PFSK-1 (cell line): ENCODE data around the gene COL19A1.

Experiments
- FOXP2 ChIP-seq: optimal IDR thresholded peaks from 2 replicates; pipeline ENCODE3; 2011; ENCODE audit warnings: borderline replicate concordance, control low read depth, inconsistent platforms; ENCODE audit not compliant: insufficient read depth; ENCODE audit errors: extremely low read length, extremely low read depth
- POLR2AphosphoS5 ChIP-seq: IDR thresholded peaks from 2 replicates; pipeline ENCODE4 v1.6.1; 2012; ENCODE audit warnings: low read depth, mild to moderate bottlenecking, control low read depth, low read length, moderate library complexity
- SIN3A ChIP-seq: IDR thresholded peaks from 2 replicates; pipeline ENCODE4 v1.6.1; 2012; ENCODE audit warnings: mild to moderate bottlenecking, low read length, moderate library complexity, borderline replicate concordance; ENCODE audit not compliant: insufficient read depth
- TAF1 ChIP-seq: IDR thresholded peaks from 2 replicates; pipeline ENCODE4 v1.6.1; 2012; ENCODE audit warnings: low read length, control low read depth, borderline replicate concordance; ENCODE audit not compliant: insufficient read depth
- TF ChIP-seq, protein P1 (sequence below), 2 experiments: IDR thresholded peaks; 2 replicates each; pipeline versions ENCODE4 v1.6.1 to v1.8.0; 2011 to 2012; ENCODE audit warnings: low read depth in 2 of 2, low read length in 2 of 2, control low read depth in 1 of 2, inconsistent platforms in 1 of 2, mild to moderate bottlenecking in 1 of 2, moderate library complexity in 1 of 2; ENCODE audit not compliant: insufficient read depth in 1 of 2

Gene COL19A1

DNA sequence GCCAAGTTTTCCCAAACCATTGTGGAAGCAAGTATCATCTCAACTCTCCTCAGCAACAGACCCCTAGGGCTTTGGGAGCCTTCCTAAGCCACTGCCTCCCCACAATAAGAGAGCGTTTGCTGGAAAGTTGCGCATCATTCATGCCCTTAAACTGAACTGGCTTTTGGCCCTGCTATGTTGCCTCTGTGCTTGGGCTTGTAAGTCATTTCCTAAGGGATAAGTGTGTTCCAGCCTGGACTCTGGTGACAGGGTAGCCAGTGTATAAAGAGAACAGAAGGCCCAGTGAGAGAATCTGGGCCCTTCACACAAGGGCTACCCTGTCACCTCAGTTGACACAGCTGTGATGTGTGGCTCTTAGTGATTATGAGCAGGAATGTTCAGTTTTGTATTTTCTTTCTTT is 358.7 kb downstream of the COL19A1 start:
- TF ChIP-seq, protein P1, sequence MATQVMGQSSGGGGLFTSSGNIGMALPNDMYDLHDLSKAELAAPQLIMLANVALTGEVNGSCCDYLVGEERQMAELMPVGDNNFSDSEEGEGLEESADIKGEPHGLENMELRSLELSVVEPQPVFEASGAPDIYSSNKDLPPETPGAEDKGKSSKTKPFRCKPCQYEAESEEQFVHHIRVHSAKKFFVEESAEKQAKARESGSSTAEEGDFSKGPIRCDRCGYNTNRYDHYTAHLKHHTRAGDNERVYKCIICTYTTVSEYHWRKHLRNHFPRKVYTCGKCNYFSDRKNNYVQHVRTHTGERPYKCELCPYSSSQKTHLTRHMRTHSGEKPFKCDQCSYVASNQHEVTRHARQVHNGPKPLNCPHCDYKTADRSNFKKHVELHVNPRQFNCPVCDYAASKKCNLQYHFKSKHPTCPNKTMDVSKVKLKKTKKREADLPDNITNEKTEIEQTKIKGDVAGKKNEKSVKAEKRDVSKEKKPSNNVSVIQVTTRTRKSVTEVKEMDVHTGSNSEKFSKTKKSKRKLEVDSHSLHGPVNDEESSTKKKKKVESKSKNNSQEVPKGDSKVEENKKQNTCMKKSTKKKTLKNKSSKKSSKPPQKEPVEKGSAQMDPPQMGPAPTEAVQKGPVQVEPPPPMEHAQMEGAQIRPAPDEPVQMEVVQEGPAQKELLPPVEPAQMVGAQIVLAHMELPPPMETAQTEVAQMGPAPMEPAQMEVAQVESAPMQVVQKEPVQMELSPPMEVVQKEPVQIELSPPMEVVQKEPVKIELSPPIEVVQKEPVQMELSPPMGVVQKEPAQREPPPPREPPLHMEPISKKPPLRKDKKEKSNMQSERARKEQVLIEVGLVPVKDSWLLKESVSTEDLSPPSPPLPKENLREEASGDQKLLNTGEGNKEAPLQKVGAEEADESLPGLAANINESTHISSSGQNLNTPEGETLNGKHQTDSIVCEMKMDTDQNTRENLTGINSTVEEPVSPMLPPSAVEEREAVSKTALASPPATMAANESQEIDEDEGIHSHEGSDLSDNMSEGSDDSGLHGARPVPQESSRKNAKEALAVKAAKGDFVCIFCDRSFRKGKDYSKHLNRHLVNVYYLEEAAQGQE (IDR thresholded peaks at IDR 0.05; ENCODE audit: insufficient read depth in 1 of 2, low read depth in 2 of 2, low read length in 2 of 2) = no peak
- TF ChIP-seq SIN3A (no peak), TAF1 (no peak), FOXP2 (no peak), POLR2AphosphoS5 (no peak)

DNA sequence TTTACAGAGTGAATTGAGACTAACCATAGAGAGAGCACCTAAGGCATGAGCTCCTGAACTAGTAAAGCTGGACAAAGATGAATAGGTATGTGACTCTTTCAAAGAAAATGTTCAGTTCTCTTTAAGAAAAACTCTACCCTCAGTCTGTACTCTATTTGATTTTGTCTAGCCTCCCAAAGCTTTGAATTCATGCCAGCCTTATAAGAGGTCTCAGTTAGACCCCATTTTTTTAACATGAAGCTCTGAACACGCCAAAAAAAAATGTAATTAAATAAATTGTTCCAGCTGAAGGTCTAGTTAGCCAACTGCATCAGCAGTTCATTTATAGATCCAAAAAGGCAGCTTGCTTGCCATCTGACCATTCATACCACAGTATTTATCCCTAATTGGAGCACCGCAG is 365.0 kb downstream of the COL19A1 start:
- TF ChIP-seq FOXP2 (no peak), POLR2AphosphoS5 (no peak), TAF1 (no peak), SIN3A (no peak)
- TF ChIP-seq, protein P1 (IDR thresholded peaks at IDR 0.05; ENCODE audit: insufficient read depth in 1 of 2, low read depth in 2 of 2, low read length in 2 of 2) = no peak

DNA sequence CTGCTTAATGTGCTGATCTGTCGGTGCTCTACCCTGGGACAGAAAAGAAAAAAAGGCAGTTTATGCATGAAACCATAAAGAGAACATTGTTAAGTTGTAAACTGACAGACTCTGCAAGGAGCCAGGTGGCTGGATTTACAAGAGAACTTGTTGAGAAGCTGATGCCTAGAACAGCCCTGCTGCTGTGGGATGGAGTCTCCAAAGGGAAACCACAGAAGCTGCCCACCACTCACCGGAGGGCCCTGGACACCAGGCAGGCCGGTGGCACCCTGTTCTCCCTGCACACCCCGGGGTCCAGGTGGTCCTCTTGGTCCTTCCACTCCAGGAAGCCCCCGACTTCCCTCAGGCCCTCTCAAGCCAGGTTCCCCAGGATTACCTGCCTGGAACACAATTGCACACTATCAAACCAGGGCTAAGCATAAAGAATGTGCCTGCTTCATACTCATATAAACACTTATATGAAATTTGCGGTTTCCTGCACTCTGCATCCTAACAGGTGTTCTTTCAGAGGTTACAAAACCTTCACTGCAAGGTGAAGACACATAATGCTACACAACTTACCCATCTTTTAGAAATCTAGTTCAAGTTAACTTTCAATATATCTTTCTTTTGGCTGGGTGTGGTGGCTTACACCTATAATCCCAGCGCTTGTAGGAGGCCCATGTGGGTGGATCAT is 368.3 kb downstream of the COL19A1 start:
- no peak for TF ChIP-seq SIN3A
- TF ChIP-seq POLR2AphosphoS5 = no peak
- no peak for TF ChIP-seq TAF1
- no peak for TF ChIP-seq FOXP2
- TF ChIP-seq, protein P1 (IDR thresholded peaks at IDR 0.05; ENCODE audit: insufficient read depth in 1 of 2, low read depth in 2 of 2, low read length in 2 of 2) = no peak

DNA sequence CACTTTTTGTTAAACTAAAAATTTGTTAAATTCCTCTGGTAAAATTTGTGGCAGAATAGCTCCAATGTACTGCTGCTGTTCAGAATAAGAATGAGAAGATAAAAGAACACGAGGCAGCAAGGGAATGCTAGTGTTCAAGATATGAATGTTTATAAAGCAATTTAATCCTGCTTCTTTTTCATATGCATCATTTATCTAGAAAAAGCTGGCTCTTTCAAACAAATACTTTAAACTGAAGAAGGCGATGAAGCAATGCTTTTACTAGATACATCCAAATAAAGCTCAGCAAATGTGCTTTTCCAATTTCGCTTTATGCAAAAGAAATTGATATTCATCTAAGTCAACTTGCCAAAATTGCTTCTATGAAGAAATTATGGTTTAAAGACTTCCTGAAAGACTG is 370.0 kb downstream of the COL19A1 start:
- no peak for TF ChIP-seq TAF1
- no peak for TF ChIP-seq SIN3A
- TF ChIP-seq, protein P1 (IDR thresholded peaks at IDR 0.05; ENCODE audit: insufficient read depth in 1 of 2, low read depth in 2 of 2, low read length in 2 of 2) = no peak
- no peak for TF ChIP-seq POLR2AphosphoS5
- no peak for TF ChIP-seq FOXP2

DNA sequence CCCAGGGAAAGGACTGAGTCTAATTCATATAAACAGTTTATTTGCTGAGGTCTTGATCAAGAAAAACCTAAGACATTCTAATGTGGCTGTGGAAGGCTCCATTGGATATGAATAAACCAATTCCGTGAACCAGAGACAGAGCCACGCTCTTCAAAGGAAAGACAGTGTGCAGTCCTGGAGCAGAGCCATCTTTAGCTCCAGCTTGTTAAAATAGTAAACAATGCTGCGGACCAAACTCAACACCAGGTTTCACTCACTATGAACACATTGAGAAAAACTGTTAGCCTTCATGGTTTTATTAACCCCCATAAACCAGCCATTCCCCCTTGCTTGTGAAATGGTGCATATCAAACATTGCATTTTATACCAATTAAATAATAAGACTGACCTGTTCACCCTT is 374.7 kb downstream of the COL19A1 start:
- TF ChIP-seq POLR2AphosphoS5 (no peak), FOXP2 (no peak), TAF1 (no peak), SIN3A (no peak)
- TF ChIP-seq, protein P1 (IDR thresholded peaks at IDR 0.05; ENCODE audit: insufficient read depth in 1 of 2, low read depth in 2 of 2, low read length in 2 of 2) = no peak
